ENCODE data around the gene PHPT1. TPM values are rescaled to one million over a fixed set of nuclear protein-coding genes. Genes with fewer than 3 reads are reported as not detected.
A peak's percentile ranks its signal among the peaks of the same experiment; 100 is the strongest.

Gene PHPT1
- total and polyA plus RNA-seq, 2 donors (not counting 1 experiment from before 2014, with no cell fraction given), result 99.6 to 190 TPM

DNA sequence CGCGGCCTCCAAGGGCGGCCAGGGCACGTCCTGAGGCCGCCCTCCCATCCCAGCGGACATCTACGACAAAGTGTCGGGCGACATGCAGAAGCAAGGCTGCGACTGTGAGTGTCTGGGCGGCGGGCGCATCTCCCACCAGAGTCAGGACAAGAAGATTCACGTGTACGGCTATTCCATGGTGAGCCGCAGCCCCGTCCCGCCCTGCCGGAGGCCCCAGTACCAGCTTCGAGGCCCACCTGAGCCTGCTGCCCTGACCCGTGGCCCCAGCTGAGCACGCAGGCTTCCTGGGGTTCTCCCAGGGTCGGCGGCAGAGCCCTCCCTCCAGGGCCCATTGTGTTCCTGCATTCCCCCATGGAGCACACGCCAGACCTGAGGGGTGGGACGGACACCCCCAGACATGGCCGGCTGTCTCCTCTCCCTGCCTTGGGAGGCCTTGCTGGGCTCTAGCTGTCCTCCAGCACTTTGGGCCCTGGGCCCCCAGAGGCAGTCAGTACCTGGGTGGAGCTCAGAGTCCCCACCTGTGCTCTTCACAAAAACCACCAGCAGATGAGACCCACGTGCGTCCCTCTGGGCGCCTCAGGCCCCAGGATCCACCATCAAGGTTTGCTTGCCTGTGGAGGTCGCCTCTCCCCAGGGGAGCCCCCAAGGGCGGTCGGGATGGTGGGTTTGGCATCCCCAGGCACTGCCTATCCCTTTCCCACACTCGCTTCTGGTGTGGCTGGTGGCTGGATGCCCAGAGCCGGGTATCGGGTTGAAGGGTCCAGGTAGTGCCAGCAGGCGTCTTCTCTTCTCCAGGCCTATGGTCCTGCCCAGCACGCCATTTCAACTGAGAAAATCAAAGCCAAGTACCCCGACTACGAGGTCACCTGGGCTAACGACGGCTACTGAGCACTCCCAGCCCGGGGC lies 1.0 kb downstream of the PHPT1 start:
- Histone ChIP-seq H4K20me1 (ENCODE audit: control insufficient read depth, extremely low read depth, insufficient read depth, low read length) (no peaks in the 10 kb centered on the region), H3K27ac (ENCODE audit: insufficient read depth, low read length) (peak overlapping the region; percentile 43), H3K4me3 (replicated peaks in 1 of 4; ENCODE audit: control extremely low read depth in 1 of 4, insufficient read depth in 1 of 4, low read depth in 3 of 4, low read length in 4 of 4) (peak overlapping the region; percentile 58 to 87 (median 77)), H3K79me2 (ENCODE audit: control insufficient read depth, insufficient read depth, low read length) (no peaks in the 10 kb centered on the region), H3K4me2 (ENCODE audit: extremely low read depth, insufficient read depth, low read length) (peak overlapping the region; percentile 93), H3K9ac (ENCODE audit: insufficient read depth, low read length) (peak overlapping the region; percentile 70), H3K9me3 (ENCODE audit: control insufficient read depth, insufficient read depth, low read depth, low read length) (no peaks in the 10 kb centered on the region), H3K36me3 (ENCODE audit: control insufficient read depth, insufficient read depth, low read length) (peaks cover 15% of the 10 kb centered on the region), H3K27me3 (ENCODE audit: control insufficient read depth, insufficient read depth, low read length) (peaks cover 16% of the 10 kb centered on the region), H2AFZ (ENCODE audit: low read length) (no peak overlapping the region), H3K4me1 (ENCODE audit: control insufficient read depth, extremely low read depth, insufficient read depth, low read length) (peaks cover 3% of the 10 kb centered on the region)
- no peak for DNase-seq (ENCODE audit: low read depth in 2 of 2)
- TF ChIP-seq EZH2 (IDR thresholded peaks at IDR 0.05; ENCODE audit: low read length, missing control alignments), result no peak

DNA sequence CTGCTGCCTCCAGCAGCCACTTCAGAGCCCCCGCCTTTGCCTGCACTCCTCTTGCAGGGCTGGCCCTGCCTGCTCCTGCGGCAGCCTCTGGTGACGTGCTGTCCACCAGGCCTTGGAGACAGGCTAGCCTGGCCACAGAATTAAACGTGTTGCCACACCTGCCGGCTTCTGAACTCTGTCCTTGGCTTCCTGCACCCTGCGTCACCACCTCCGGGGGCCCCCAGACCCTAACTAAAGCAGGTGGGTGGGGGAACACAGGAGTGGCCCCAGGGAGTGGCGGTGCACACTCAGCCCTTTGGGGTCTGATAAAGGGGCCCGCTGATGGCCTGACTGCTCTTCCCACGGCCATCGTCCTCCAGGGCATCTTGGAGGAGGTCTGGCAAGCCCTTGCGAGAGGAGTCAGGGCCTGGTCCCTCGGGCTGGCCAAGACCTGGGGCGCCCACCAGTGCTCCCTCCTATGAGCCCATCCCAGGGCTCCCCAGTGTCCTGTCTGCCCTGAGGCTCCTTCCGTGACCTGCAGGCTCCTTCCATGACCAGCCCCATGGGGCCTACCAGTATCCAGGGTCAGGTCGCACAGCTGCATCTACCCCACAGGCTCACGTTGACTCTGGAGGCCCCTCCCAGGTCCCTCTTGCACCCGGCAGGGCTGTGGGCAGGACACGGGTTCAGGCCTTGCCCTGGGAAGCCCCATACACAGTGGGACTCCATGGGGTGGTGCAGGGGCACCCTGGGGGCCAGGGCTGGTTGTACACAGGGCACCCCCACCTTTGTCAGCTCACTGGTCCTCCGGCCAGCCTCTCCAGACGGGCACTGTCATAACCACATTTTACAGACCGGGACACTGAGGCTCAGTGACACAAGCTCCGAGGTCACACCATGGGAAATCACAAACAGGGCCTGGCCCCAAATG lies 1.9 kb downstream of the PHPT1 start:
- Histone ChIP-seq H3K36me3 (ENCODE audit: control insufficient read depth, insufficient read depth, low read length) (peaks cover 15% of the 10 kb centered on the region), H4K20me1 (ENCODE audit: control insufficient read depth, extremely low read depth, insufficient read depth, low read length) (no peaks in the 10 kb centered on the region), H3K27ac (ENCODE audit: insufficient read depth, low read length) (no peak overlapping the region), H3K9me3 (ENCODE audit: control insufficient read depth, insufficient read depth, low read depth, low read length) (no peaks in the 10 kb centered on the region), H3K79me2 (ENCODE audit: control insufficient read depth, insufficient read depth, low read length) (no peaks in the 10 kb centered on the region), H3K4me3 (replicated peaks in 1 of 4; ENCODE audit: control extremely low read depth in 1 of 4, insufficient read depth in 1 of 4, low read depth in 3 of 4, low read length in 4 of 4) (peak overlapping the region in 1 of 4 experiments; percentile 87), H3K4me1 (ENCODE audit: control insufficient read depth, extremely low read depth, insufficient read depth, low read length) (peaks cover 3% of the 10 kb centered on the region), H3K4me2 (ENCODE audit: extremely low read depth, insufficient read depth, low read length) (no peak overlapping the region), H3K27me3 (ENCODE audit: control insufficient read depth, insufficient read depth, low read length) (peaks cover 7% of the 10 kb centered on the region), H3K9ac (ENCODE audit: insufficient read depth, low read length) (no peak overlapping the region), H2AFZ (ENCODE audit: low read length) (no peak overlapping the region)
- no peak for TF ChIP-seq EZH2 (IDR thresholded peaks at IDR 0.05; ENCODE audit: low read length, missing control alignments)
- TF ChIP-seq, protein P1, sequence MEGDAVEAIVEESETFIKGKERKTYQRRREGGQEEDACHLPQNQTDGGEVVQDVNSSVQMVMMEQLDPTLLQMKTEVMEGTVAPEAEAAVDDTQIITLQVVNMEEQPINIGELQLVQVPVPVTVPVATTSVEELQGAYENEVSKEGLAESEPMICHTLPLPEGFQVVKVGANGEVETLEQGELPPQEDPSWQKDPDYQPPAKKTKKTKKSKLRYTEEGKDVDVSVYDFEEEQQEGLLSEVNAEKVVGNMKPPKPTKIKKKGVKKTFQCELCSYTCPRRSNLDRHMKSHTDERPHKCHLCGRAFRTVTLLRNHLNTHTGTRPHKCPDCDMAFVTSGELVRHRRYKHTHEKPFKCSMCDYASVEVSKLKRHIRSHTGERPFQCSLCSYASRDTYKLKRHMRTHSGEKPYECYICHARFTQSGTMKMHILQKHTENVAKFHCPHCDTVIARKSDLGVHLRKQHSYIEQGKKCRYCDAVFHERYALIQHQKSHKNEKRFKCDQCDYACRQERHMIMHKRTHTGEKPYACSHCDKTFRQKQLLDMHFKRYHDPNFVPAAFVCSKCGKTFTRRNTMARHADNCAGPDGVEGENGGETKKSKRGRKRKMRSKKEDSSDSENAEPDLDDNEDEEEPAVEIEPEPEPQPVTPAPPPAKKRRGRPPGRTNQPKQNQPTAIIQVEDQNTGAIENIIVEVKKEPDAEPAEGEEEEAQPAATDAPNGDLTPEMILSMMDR (conservative IDR thresholded peaks at IDR 0.05 in 1 of 2, IDR thresholded peaks at IDR 0.05 in 1 of 2; ENCODE audit: low read depth in 1 of 2, low read length in 2 of 2), result no peak
- DNase-seq (ENCODE audit: low read depth in 2 of 2), result no peak

DNA sequence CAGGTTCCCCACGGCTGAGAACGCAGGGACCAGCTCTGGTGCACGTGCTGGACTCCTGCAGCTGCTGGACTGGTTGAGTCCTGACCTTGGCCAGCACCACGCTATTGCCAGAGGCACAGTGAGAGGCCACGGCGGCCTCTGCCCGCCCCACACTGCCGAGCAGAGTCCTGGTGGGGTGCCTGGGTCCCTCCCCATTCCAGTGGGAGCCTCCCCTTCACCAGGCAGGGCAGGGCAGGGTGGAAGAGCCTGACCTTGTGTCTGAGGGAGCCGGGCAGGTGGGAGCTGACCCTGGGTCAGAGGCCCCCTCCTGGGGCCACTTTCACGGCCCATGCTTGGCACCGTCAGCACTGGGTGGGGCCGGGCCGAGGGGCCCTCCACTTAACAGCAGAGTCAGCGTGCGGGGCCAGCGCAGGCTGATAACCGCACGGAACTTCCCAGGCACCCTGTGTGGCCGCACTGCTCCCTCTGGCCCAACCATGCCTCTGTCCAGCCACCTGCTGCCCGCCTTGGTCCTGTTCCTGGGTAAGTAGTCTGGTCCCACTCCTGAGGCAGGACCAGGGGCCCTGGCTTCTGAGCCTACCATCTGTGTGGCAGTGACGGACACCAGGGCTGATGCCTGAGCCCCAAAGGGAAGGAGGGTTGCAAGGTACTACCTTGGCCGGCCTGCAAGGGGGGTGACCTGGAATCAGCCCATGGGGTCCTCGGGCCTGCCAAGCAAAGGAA lies 2.9 kb downstream of the PHPT1 start, which contains the start of gene MAMDC4:
TSS of gene MAMDC4 (plus strand) at position 406 of the 723 bp plus-strand sequence. CDS start at position 477, 71 bp downstream.
- TF ChIP-seq EZH2 (IDR thresholded peaks at IDR 0.05; ENCODE audit: low read length, missing control alignments), result no peak
- TF ChIP-seq, protein P1 (conservative IDR thresholded peaks at IDR 0.05 in 1 of 2, IDR thresholded peaks at IDR 0.05 in 1 of 2; ENCODE audit: low read depth in 1 of 2, low read length in 2 of 2), result no peak
- H3K36me3 ChIP-seq (ENCODE audit: control insufficient read depth, insufficient read depth, low read length), result peaks cover 15% of the 10 kb centered on the region
- peaks cover 3% of the 10 kb centered on the region for H3K4me1 ChIP-seq (ENCODE audit: control insufficient read depth, extremely low read depth, insufficient read depth, low read length)
- H2AFZ ChIP-seq (ENCODE audit: low read length), result no peak within 1 kb of the TSS
- H3K4me3 ChIP-seq (replicated peaks in 1 of 4; ENCODE audit: control extremely low read depth in 1 of 4, insufficient read depth in 1 of 4, low read depth in 3 of 4, low read length in 4 of 4), result no peak within 1 kb of the TSS
- H3K4me2 ChIP-seq (ENCODE audit: extremely low read depth, insufficient read depth, low read length), result no peak within 1 kb of the TSS
- no peaks in the 10 kb centered on the region for H3K79me2 ChIP-seq (ENCODE audit: control insufficient read depth, insufficient read depth, low read length)
- no peaks in the 10 kb centered on the region for H3K27me3 ChIP-seq (ENCODE audit: control insufficient read depth, insufficient read depth, low read length)
- DNase-seq (ENCODE audit: low read depth in 2 of 2), result no peak
- H4K20me1 ChIP-seq (ENCODE audit: control insufficient read depth, extremely low read depth, insufficient read depth, low read length), result no peaks in the 10 kb centered on the region
- no peak within 1 kb of the TSS for H3K27ac ChIP-seq (ENCODE audit: insufficient read depth, low read length)
- H3K9me3 ChIP-seq (ENCODE audit: control insufficient read depth, insufficient read depth, low read depth, low read length), result no peaks in the 10 kb centered on the region
- H3K9ac ChIP-seq (ENCODE audit: insufficient read depth, low read length), result no peak within 1 kb of the TSS
